NCI-H2029 (cell line): ENCODE data around the gene TTC32.

Source experiments
- DNase-seq: peaks from one replicate; lab custom pipeline; 2025; lab: John Stamatoyannopoulos, UW

TTC32 gene

GRCh38 chr2:19850056-19851050 lies 51.4 kb downstream of the TTC32 start:
- DNase-seq = no peak

GRCh38 chr2:19848952-19849351 lies 52.8 kb downstream of the TTC32 start:
- no peak for DNase-seq

- DNase-seq = no peak
Measured at GRCh38 chr2:19848029-19848750, 53.6 kb downstream of the TTC32 start.

GRCh38 chr2:19847486-19847885 lies 54.3 kb downstream of the TTC32 start:
- no peak for DNase-seq
